ENCODE measurements around the gene KIF6. TPM values are rescaled to one million over a fixed set of nuclear protein-coding genes. Genes with fewer than 3 reads are reported as not detected.

KIF6 gene
- total and polyA plus RNA-seq, 2 donors (not counting 1 experiment from before 2014, with no cell fraction given): not detected

GRCh38 chr6:39294133-39294532 lies 431.1 kb downstream of the KIF6 start:
- no peaks in the 10 kb centered on the region for H3K9me3 ChIP-seq (ENCODE audit: control extremely low read depth in 1 of 3, control insufficient read depth in 2 of 3, insufficient read depth in 1 of 3, low read length in 2 of 3)
- Mint-ChIP-seq H3K4me3 (no peak overlapping the region), H3K9me3 (ENCODE audit: insufficient read depth) (no peaks in the 10 kb centered on the region), H3K27ac (no peak overlapping the region), H3K27me3 (peaks cover 18% of the 10 kb centered on the region), H3K4me1 (no peaks in the 10 kb centered on the region)
- no peaks in the 10 kb centered on the region for H3K79me2 ChIP-seq (ENCODE audit: control insufficient read depth, insufficient read depth, low read length)
- 90% methylated on average over 4 of the region's 5 CpGs for WGBS (ENCODE audit: insufficient coverage)
- POLR2A ChIA-PET: no interaction called here
- DNase-seq (no peak), ATAC-seq (ENCODE audit: low read depth) (no peak)
- H3K27me3 ChIP-seq (replicated peaks in 1 of 4; ENCODE audit: control extremely low read depth in 1 of 4, control insufficient read depth in 3 of 4, insufficient read depth in 4 of 4, low read length in 3 of 4): peaks cover 0 to 5% (median 0%) of the 10 kb centered on the region in 4 experiments
- H3K4me2 ChIP-seq (replicated peaks; ENCODE audit: low read depth, low read length, poor library complexity, severe bottlenecking): no peak overlapping the region
- H2AFZ ChIP-seq (ENCODE audit: insufficient read depth, low read depth, low read length, poor library complexity, severe bottlenecking): no peak overlapping the region
- H3K27ac ChIP-seq (ENCODE audit: low read length in 2 of 2): no peak overlapping the region
- no peaks in the 10 kb centered on the region for H3K36me3 ChIP-seq (replicated peaks in 1 of 2; ENCODE audit: control extremely low read depth in 1 of 2, control insufficient read depth in 1 of 2, extremely low read depth in 1 of 2, insufficient read depth in 2 of 2, low read length in 1 of 2)
- no peak overlapping the region for H3K9ac ChIP-seq (ENCODE audit: low read length)
- TF ChIP-seq, protein P1, sequence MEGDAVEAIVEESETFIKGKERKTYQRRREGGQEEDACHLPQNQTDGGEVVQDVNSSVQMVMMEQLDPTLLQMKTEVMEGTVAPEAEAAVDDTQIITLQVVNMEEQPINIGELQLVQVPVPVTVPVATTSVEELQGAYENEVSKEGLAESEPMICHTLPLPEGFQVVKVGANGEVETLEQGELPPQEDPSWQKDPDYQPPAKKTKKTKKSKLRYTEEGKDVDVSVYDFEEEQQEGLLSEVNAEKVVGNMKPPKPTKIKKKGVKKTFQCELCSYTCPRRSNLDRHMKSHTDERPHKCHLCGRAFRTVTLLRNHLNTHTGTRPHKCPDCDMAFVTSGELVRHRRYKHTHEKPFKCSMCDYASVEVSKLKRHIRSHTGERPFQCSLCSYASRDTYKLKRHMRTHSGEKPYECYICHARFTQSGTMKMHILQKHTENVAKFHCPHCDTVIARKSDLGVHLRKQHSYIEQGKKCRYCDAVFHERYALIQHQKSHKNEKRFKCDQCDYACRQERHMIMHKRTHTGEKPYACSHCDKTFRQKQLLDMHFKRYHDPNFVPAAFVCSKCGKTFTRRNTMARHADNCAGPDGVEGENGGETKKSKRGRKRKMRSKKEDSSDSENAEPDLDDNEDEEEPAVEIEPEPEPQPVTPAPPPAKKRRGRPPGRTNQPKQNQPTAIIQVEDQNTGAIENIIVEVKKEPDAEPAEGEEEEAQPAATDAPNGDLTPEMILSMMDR (IDR thresholded peaks at IDR 0.05): no peak
- no peak for TF ChIP-seq EZH2 (IDR thresholded peaks at IDR 0.05; ENCODE audit: borderline replicate concordance, insufficient read depth, low read depth, low read length, poor library complexity, severe bottlenecking)
- no peak overlapping the region for H3K4me3 ChIP-seq (ENCODE audit: control extremely low read depth in 1 of 5, extremely low read depth in 1 of 5, insufficient read depth in 1 of 5, low read depth in 2 of 5, low read length in 4 of 5)
- CTCF ChIA-PET: interaction anchor here (1.8 to 2.0 kb wide), 2 partner anchors 8 to 128 kb away, joined by 4 to 5 read pairs; no protein-coding TSS in a partner anchor
- no peaks in the 10 kb centered on the region for H3K4me1 ChIP-seq (ENCODE audit: control insufficient read depth in 2 of 2, insufficient read depth in 2 of 2, low read length in 2 of 2)
- intact Hi-C loops (cut with micrococcal nuclease): no loop called here
- H4K20me1 ChIP-seq (ENCODE audit: control insufficient read depth, insufficient read depth, low read length, poor library complexity, severe bottlenecking): no peaks in the 10 kb centered on the region

- Mint-ChIP-seq H3K27ac (no peak overlapping the region), H3K9me3 (ENCODE audit: insufficient read depth) (peaks cover 4% of the 10 kb centered on the region), H3K4me3 (no peak overlapping the region), H3K27me3 (peaks cover 21% of the 10 kb centered on the region), H3K4me1 (no peaks in the 10 kb centered on the region)
- WGBS (ENCODE audit: insufficient coverage): 90% methylated on average over 4 of the region's 6 CpGs
- Histone ChIP-seq H3K79me2 (ENCODE audit: control insufficient read depth, insufficient read depth, low read length) (no peaks in the 10 kb centered on the region), H2AFZ (ENCODE audit: insufficient read depth, low read depth, low read length, poor library complexity, severe bottlenecking) (no peak overlapping the region), H3K9ac (ENCODE audit: low read length) (no peak overlapping the region), H3K9me3 (ENCODE audit: control extremely low read depth in 1 of 3, control insufficient read depth in 2 of 3, insufficient read depth in 1 of 3, low read length in 2 of 3) (no peaks in the 10 kb centered on the region), H3K4me2 (replicated peaks; ENCODE audit: low read depth, low read length, poor library complexity, severe bottlenecking) (no peak overlapping the region), H4K20me1 (ENCODE audit: control insufficient read depth, insufficient read depth, low read length, poor library complexity, severe bottlenecking) (no peaks in the 10 kb centered on the region), H3K4me3 (ENCODE audit: control extremely low read depth in 1 of 5, extremely low read depth in 1 of 5, insufficient read depth in 1 of 5, low read depth in 2 of 5, low read length in 4 of 5) (no peak overlapping the region), H3K36me3 (replicated peaks in 1 of 2; ENCODE audit: control extremely low read depth in 1 of 2, control insufficient read depth in 1 of 2, extremely low read depth in 1 of 2, insufficient read depth in 2 of 2, low read length in 1 of 2) (no peaks in the 10 kb centered on the region), H3K27ac (ENCODE audit: low read length in 2 of 2) (no peak overlapping the region), H3K4me1 (ENCODE audit: control insufficient read depth in 2 of 2, insufficient read depth in 2 of 2, low read length in 2 of 2) (no peaks in the 10 kb centered on the region), H3K27me3 (replicated peaks in 1 of 4; ENCODE audit: control extremely low read depth in 1 of 4, control insufficient read depth in 3 of 4, insufficient read depth in 4 of 4, low read length in 3 of 4) (peaks cover 0 to 5% (median 2%) of the 10 kb centered on the region in 4 experiments)
- ChIA-PET CTCF (interaction anchor here (1.1 kb wide), 1 partner anchor 126 kb away, joined by 3 read pairs; no protein-coding TSS in a partner anchor), POLR2A (no interaction called here)
- intact Hi-C loops (cut with micrococcal nuclease): no loop called here
- DNase-seq (no peak), ATAC-seq (ENCODE audit: low read depth) (no peak)
- TF ChIP-seq EZH2 (IDR thresholded peaks at IDR 0.05; ENCODE audit: borderline replicate concordance, insufficient read depth, low read depth, low read length, poor library complexity, severe bottlenecking): no peak
- TF ChIP-seq, protein P1 (IDR thresholded peaks at IDR 0.05): no peak
Observed at GRCh38 chr6:39292637-39293036, 432.6 kb downstream of the KIF6 start.

All from B cell (primary cell).